HUES48 (cell line): ENCODE results near the gene TNK1.
"Not testable (repeated sequence)": the region's sequence is repeated elsewhere in the genome, so short reads cannot be mapped to it uniquely, and the experiment has no call there.

Experiments
- H3K27ac ChIP-seq: one replicate; pipeline ENCODE4 v1.7.0; 2013; ENCODE audit warnings: low read depth, low read length, inconsistent platforms
- H3K27me3 ChIP-seq: 2 replicates; pipeline ENCODE4 v1.6.1; 2013; ENCODE audit warnings: mild to moderate bottlenecking, low read length; ENCODE audit not compliant: control insufficient read depth, insufficient read depth
- H3K36me3 ChIP-seq: 2 replicates; pipeline ENCODE4 v1.6.1; 2013; ENCODE audit warnings: low read length; ENCODE audit not compliant: control insufficient read depth, insufficient read depth
- H3K4me1 ChIP-seq: 2 replicates; pipeline ENCODE4 v1.6.1; 2013; ENCODE audit warnings: mild to moderate bottlenecking, low read length; ENCODE audit not compliant: control insufficient read depth, insufficient read depth
- H3K4me3 ChIP-seq: 2 replicates; pipeline ENCODE4 v1.5.1; 2013; ENCODE audit warnings: mild to moderate bottlenecking, low read depth, low read length
- H3K9ac ChIP-seq: 2 replicates; pipeline ENCODE4 v1.6.1; 2013; ENCODE audit warnings: mild to moderate bottlenecking, low read depth, low read length, moderate library complexity
- H3K9me3 ChIP-seq: 2 replicates; pipeline ENCODE4 v1.6.1; 2013; ENCODE audit warnings: low read length; ENCODE audit not compliant: control insufficient read depth, insufficient read depth

Gene TNK1

DNA sequence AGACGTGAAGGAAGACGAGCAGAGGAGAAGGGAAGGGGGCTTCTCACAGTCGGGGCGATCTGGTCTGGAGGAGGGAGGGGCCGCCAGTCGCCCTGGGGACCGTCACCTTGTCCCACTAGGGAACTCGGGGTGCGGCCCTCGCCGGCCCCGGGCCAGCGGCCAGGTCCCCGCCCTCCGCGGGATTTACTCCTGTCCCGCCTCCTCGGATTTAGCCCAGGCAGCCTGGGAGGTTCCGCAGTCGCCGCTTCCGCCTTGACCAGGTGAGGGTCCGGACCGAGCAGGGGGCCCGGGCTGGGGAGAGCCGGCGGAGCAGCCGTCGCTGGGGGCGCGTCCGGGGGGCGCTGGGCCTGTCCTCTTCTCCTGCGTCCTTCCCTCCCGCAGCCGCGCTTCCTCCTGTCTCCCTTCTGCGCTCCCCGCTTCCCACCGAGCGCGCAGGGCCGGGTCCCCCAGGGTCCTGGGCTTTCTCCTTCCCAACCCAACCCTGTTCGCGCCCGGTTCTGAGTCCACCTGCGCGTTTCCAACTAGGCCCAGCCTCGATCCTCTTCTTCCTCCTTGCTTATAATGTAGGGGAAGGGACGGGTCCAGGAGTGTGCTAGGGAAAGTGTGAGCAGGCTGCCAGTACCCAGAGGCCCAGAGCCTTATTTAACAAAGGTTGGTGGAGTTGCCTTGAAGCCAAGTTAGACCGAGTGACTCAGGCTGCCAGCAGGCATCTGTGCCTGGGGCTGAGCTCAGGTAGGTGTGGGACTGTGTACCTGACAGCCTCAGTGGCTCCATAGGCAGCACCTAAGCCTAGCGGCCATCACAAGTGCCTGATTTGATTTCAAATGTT lies at the start of gene TNK1:
TNK1 (plus strand) TSS at position 235 of the 829 bp plus-strand sequence. CDS start 1,838 bp downstream, outside the sequence.
- Histone ChIP-seq H3K9ac (no peak within 1 kb of the TSS), H3K9me3 (no peaks in the 10 kb centered on the region), H3K27me3 (peaks cover 45% of the 10 kb centered on the region), H3K27ac (no peak within 1 kb of the TSS), H3K4me1 (peaks cover 12% of the 10 kb centered on the region; the same call in 1 of the 2 replicates), H3K4me3 (peak within 1 kb of the TSS; percentile 59), H3K36me3 (no peaks in the 10 kb centered on the region)

DNA sequence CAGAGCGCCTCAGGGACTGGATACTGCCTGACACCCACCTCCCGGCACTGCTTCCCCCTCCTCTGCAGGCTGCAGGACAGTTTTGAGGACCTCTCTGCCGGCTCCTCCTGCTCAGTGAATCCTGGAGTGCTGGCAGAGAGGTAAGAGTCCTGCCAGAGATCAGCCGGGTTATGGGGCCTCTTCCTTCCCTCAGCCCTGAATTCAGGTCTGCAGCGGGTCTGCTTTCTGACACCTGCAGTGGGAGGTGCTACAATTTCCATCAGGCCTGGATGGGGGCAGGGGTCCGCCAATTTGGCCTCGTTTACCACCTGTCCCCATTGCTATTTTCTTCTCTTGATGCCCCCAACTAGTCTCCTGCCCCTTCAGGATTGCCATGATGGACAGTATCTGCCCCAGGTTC lies 48.8 kb upstream of the TNK1 start:
- Histone ChIP-seq H3K4me3 (no peak overlapping the region), H3K27me3 (no peaks in the 10 kb centered on the region), H3K9ac (no peak overlapping the region), H3K9me3 (no peaks in the 10 kb centered on the region), H3K4me1 (peaks cover 19% of the 10 kb centered on the region; the same call in 1 of the 2 replicates), H3K36me3 (no peaks in the 10 kb centered on the region), H3K27ac (no peak overlapping the region)

DNA sequence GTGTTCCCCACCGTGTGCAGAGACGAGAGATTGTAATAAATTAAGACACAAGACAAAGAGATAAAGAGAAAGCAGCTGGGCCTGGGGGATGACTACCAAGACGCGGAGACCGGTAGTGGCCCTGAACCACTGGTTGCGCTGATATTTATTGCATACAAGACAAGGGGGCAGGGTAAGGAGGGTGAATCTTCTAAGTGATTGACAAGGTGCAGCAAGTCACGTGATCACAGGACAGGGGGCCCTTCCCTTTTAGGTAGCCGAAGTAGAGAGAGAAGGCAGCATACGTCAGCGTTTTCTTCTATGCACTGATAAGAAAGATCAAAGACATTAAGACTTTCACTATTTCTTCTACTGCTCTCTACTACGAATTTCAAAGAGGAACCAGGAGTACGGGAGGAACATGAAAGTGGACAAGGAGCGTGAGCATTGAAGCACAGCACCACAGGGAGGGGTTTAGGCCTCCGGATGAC lies 48.3 kb upstream of the TNK1 start:
- H3K27ac ChIP-seq, H3K9me3 ChIP-seq, H3K27me3 ChIP-seq, H3K9ac ChIP-seq, H3K36me3 ChIP-seq, H3K4me3 ChIP-seq: not testable (repeated sequence)
- H3K4me1 ChIP-seq, result peaks cover 22% of the 10 kb centered on the region; the same call in 1 of the 2 replicates

DNA sequence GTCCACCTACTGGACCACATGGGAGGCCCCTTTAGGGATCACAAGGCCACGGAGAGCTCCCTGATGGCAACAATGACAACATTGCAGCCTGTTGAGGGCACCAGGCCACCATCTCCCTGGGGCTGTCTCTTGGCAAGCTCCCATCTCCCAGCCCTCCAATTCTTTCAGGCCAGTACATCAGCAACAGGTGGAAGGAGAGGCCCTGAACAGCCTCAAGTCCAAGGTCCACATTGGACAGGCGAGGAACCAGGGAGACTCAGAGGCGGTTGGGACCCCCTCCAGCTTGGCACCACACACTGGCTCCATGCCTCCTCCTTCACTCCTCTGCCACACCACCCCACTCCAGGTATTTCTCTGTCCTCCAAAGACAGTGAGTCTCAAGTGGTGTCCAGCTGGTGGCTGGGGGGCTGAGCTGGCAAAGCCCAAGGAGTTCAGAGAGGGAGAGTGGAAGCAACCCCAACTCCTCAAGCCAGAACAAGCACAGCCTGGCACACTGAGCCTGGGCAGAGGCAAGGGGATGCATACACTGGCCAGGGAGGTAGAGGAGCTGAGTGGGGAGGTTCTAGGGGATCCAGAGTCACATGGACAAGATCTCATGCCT lies 45.9 kb upstream of the TNK1 start:
- peaks cover 18% of the 10 kb centered on the region; the same call in 1 of the 2 replicates for H3K4me1 ChIP-seq
- no peak overlapping the region for H3K27ac ChIP-seq
- no peaks in the 10 kb centered on the region for H3K9me3 ChIP-seq
- no peaks in the 10 kb centered on the region for H3K36me3 ChIP-seq
- H3K27me3 ChIP-seq, result no peaks in the 10 kb centered on the region
- H3K9ac ChIP-seq, result no peak overlapping the region
- H3K4me3 ChIP-seq, result no peak overlapping the region

DNA sequence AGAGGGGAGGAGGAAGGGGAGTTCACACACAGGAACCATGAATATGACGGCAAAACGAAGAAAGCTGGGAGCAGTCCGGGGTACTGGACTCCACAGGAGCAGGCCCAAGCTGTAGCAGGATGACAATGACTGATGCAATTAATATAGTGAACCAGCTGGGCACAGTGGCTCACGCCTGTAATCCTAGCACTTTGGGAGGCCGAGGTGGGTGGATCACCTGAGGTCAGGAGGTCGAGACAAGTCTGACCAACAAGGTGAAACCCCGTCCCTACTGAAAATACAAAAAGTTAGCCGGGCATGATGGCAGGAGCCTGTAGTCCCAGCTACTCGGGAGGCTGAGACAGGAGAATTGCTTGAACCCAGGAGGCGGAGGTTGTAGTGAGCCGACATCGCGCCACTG lies 45.1 kb upstream of the TNK1 start:
- not testable (repeated sequence) for H3K27me3 ChIP-seq, H3K4me3 ChIP-seq, H3K9me3 ChIP-seq, H3K27ac ChIP-seq, H3K9ac ChIP-seq, H3K36me3 ChIP-seq
- H3K4me1 ChIP-seq, result peaks cover 14% of the 10 kb centered on the region; the same call in 1 of the 2 replicates

- peak within 1 kb of the TSS; percentile 77 for H3K27ac ChIP-seq
- peak within 1 kb of the TSS; percentile 5; the same call in 1 of the 2 replicates for H3K9ac ChIP-seq
- H3K9me3 ChIP-seq, result no peaks in the 10 kb centered on the region
- peaks cover 11% of the 10 kb centered on the region; the same call in 1 of the 2 replicates for H3K4me1 ChIP-seq
- no peaks in the 10 kb centered on the region for H3K36me3 ChIP-seq
- no peaks in the 10 kb centered on the region for H3K27me3 ChIP-seq
- H3K4me3 ChIP-seq, result peak within 1 kb of the TSS; percentile 41
Measured at GRCh38 chr17:7336240-7337175, 44.4 kb upstream of the TNK1 start, which contains the start of gene ACAP1. Gene ACAP1 (plus strand): TSS chr17:7336529. CDS start chr17:7336735, 206 bp downstream.

GRCh38 chr17:7337600-7337999 lies 43.3 kb upstream of the TNK1 start:
- H3K27ac ChIP-seq, H3K9ac ChIP-seq, H3K4me3 ChIP-seq: not testable (repeated sequence)

DNA sequence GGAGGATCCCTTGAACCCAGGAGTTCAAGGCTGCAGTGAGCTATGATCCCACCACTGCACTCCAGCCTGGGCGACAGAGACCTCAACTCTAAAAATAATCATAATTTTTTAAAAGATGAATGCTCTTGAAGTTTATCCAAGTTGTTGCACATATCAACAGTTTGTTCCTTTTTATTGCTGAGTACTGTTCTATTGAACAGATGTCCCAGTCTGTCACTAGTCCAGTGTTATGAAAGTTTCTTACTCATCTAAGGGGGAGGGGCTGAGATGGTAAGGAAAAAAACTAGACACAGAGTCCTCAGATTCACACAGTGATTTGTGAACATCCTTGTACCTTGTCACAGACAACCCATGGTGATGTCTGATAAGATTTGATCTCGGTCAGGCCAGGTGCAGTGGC lies 40.7 kb upstream of the TNK1 start:
- H3K27ac ChIP-seq, result no peak overlapping the region
- peaks cover 11% of the 10 kb centered on the region; the same call in 1 of the 2 replicates for H3K4me1 ChIP-seq
- H3K9ac ChIP-seq, result no peak overlapping the region
- H3K27me3 ChIP-seq, result no peaks in the 10 kb centered on the region
- no peaks in the 10 kb centered on the region for H3K9me3 ChIP-seq
- no peaks in the 10 kb centered on the region for H3K36me3 ChIP-seq
- no peak overlapping the region for H3K4me3 ChIP-seq

More at GRCh38 chr17:7337600-7337999, 43.3 kb upstream of the TNK1 start:
- H3K36me3 ChIP-seq, H3K27me3 ChIP-seq, H3K9me3 ChIP-seq: not testable (repeated sequence)
- peaks cover 11% of the 10 kb centered on the region; the same call in 1 of the 2 replicates for H3K4me1 ChIP-seq

- H3K9me3 ChIP-seq, result no peaks in the 10 kb centered on the region
- H3K27ac ChIP-seq, result no peak overlapping the region
- H3K27me3 ChIP-seq, result no peaks in the 10 kb centered on the region
- peaks cover 6% of the 10 kb centered on the region; the same call in 1 of the 2 replicates for H3K4me1 ChIP-seq
- no peak overlapping the region for H3K9ac ChIP-seq
- no peak overlapping the region for H3K4me3 ChIP-seq
- H3K36me3 ChIP-seq, result no peaks in the 10 kb centered on the region
Measured at GRCh38 chr17:7341842-7342241, 39.0 kb upstream of the TNK1 start.

DNA sequence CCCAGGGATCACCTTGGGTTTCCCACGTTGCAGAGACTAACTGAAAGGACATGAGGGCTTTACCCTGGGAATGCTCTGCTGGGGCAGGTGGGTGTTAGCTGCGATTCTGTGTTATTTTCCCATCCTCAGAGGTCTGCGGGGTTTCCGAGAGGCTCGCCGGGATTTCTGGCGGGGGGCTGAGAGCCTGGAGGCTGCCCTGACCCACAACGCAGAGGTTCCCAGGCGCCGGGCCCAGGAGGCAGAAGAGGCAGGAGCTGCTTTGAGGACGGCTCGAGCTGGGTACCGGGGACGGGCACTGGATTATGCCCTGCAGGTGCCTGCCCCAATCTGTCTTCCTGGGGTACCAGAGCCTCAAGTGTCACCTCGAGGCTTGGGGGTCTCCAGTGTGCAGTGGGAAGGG lies 37.6 kb upstream of the TNK1 start:
- Histone ChIP-seq H3K27ac (no peak overlapping the region), H3K9me3 (no peaks in the 10 kb centered on the region), H3K27me3 (no peaks in the 10 kb centered on the region), H3K4me1 (no peaks in the 10 kb centered on the region), H3K4me3 (no peak overlapping the region), H3K36me3 (no peaks in the 10 kb centered on the region), H3K9ac (no peak overlapping the region)
